DMS 273 (cell line): ENCODE results near the gene TCF4.

ENCODE experiments used
- DNase-seq: peaks from one replicate; lab custom pipeline; 2025; ENCODE audit not compliant: unreplicated experiment; lab: John Stamatoyannopoulos, UW

Gene TCF4

DNA sequence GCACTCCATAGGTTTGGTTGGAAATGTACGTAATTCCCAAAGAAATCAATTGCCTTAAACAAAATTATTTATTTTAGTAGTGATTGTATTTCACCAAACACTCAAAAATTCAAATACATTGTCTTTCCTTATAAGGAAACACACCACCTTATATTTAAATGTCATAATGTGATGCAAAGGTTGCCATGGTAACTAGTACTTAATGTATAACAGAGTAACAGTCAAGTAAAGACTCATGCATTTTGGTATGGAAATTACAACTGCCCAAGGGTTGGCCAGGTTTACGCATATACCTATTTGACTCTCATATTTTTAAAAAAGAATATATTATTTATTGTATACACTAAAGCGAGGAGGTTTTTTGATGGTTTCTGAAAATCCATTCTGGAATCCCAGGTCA lies 231.2 kb downstream of the TCF4 start:
- peak; percentile 14 for DNase-seq

DNA sequence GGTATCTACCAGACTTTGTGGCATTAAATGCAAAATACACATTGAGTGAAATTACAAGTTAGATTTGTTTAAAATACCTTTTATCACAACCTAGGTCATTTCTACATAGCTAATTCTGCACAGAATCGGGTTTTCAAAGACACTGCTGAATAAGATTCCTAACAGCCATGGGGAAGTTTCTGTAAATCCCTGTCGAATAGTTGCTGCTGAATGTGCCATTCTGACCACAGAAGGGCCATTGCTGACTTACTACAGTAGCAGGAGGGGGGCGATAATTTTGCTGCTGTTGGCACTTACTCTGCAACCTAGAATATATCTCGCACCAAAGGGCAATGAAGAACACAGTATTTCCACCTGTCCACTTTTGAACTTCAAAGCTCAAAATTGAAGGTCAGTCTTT lies 232.8 kb downstream of the TCF4 start:
- no peak for DNase-seq

DNA sequence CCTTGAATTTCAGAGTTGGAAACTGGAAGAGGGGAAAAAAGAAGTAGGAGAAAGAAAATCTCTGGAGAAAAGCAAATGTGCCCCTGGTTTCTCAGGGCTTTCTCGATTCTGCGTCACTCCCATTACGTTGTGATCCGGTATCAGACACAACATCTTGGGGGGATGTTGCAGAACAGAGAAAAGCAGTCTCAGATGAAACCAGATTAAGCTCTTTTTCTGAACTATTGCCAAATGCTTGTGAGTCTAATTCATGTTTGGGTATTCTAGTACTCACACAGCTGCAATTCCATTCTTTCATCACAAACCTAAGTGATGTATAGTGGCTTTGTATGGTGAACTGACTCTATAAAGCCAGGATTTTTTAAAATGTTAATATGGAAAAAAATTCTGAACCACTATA lies 233.2 kb downstream of the TCF4 start:
- DNase-seq: peak; percentile 33

DNA sequence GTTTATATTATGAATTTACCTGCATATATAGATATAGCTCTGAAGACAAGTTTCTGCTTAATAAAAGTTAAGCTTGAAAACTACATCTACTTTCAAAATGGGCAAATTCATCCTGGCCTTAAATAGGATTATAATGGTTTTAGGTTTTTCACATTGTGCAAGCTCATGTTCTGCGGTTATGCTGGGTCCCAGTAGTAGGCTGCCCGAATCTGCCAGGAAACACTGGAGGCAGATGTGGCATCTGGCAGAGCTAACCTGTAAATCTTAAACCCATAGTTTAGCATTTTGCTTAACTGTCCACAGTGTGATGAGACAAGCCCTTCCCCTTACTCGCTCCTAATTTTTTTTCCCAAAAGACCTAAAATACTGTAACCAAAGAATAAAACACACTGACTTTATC lies 234.2 kb downstream of the TCF4 start:
- DNase-seq: peak; percentile 51

DNA sequence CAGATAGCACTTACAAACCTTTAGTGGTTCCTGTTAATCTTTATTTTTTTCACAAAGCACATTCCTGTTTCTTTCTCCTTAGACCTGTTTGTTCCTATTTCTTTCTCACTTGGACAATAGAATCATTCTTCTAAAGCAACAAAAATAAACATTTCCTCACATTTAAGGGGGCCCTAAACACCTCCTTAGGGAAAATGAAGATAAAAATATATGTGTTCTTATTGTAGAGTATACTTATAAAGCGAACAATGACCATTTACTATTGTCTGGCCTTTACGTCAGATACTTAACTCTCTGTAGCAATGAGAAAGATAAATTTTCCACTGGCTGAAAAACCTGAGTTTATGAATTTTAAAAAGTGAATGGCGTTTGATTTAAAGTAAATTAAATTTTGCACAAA lies 234.6 kb downstream of the TCF4 start:
- DNase-seq: no peak

DNA sequence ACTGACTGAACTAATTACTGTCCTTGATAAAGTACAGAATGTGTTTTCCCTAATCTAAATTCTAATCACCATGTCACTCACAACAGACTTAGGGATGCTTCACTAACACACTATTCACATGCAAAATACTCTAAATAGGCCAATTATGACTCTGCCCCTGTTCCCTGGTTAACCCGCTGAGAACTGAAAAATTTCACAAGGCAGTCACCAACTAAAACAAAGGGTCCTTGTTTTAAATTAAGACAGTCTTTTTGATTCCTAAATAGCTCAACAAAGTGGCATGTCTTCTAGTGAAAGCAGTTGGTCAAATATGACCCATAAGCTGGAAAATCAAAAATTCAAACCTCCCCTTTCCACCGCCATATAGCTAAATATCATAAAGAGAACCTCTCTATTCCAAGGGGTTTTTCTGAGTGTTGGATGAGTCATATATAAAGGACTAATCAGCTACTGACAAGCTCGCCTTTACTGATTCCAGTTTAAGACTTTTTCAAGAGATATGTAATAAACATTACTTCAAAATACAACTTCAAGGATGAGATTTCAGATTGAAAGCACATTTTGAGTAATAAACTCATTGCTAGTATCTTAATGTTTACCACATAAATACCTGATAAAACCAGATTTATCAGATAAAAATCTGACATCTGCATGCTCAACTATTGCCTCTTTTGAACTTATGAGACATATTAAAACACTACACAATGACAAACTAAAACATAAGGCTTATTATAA lies 235.8 kb downstream of the TCF4 start:
- DNase-seq: no peak

DNA sequence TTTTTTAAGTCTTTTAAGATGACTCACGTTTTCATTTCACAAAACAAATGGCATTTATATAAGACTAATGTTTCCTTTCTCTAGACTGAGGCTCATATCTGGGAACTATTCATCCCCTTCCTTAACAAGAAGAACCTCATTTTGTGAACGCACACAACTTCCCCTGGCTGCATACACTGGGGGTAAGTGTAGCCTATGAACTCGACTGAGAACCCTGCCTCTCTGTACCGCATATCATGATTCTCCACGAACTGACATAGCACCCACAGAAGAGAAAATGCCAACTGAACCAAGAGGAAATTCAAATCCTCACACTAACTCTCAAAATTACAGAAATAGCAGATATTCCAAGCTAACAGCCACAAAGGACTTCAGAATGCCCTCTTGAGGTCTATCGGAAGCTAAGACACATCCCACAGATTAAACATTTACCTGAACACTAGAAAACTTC lies 236.7 kb downstream of the TCF4 start:
- no peak for DNase-seq

DNA sequence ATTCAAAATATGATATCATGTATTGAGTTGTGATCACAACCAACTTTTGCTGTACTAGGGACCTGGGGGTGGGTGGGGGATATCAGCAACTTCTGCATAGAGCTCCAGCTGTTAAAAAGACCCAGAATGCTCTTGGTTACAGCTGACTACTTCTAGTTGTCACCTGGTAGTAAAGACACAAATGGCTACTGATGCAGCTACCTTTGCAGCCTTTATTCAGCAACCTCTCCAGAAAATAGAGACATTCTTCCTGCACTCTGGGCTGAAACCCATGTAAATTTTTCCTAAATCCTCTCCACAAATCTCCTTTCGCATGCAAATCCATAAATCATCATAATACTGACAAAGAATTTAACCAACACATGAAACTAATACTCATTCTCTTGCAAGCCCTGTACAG lies 238.3 kb downstream of the TCF4 start:
- no peak for DNase-seq

DNA sequence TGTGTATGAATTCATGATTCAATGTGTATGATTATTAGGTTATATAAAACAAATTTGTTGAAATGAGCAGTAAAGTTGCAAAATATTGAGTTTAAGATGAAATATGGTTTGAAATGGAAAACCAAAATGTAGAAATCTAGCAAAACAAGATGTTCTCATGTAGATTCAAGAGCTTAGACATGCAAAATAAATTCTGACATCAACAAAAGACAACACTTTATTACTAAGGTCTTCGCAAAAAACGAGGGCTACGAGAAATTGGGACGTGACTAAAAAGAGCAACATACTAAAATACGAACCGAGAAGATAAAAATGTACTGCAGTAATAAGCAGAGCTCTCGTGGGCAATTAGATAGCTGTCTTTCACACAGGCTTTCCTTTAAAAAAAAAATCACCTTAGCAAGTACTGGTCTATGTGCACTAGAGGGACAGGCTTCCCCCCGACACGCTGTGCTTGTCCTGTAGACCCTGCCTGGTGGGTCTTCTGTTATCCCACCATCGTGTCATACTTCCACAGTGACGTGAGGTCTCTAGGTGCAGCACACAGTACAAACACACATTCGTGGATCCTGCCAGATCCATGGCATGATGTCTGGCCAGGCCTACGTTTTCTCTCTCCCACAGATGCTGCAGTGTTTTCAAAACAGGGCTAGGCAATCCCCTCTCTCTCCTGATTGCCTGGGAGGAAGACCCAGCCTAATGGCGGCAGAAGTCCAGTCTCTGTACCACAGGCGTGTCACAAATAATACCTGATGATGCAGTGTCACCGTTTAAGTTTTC lies 240.8 kb downstream of the TCF4 start:
- DNase-seq: no peak

DNA sequence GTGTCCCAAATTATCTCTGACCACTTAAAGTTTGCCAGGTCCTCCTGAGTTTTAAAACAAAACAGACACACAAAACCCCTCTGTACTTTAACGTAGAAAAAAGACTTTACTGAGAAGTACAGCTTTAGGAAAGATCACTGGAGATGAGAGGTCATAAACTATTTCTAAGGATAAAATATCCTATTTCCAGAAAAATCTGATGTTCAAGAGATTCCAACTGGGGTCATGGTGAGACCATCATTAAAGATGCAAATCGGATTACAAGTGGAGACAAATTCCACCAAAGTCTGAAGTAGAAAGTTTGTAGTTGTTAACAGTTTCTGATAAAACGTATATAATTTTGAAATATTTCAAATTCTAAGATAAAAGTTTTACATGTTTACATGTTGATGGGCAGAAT lies 241.6 kb downstream of the TCF4 start:
- no peak for DNase-seq

DNA sequence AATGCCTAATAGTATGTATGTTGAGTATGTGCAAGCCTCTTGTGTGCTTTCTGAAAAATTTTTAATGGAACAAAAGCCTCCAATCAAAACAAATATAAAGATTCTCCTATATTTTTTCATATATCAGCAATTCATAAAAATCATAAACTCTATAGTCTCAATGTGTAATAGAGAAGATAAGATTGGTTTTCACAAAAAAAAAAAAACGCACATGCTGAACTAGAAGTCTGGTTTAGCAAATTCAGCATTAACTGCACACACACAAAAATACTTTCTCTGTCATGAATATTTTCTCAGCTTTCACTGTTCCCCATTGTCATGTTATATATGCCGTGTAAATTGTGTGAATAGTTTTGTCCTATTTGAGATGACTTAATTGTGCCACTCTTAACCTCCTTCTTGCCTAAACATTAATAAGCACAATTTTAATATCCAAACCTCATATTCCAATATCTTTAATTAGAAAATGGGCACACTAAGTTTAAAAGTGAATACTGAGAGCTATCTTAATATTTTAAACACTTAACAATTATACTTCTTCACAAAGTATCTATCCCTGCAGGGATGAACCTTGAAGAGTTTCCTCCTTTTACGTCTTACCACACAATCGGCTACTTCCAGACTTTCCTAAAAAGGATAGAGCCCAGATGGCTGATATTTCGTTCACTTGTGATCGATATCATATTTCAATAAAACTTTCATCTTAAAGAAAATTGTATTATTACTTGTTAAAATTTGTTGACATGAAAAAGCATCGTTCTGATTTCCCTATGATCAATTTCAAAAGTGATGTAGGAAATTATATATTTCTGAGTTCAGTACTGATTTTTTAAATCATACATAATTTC lies 242.7 kb downstream of the TCF4 start:
- no peak for DNase-seq

DNA sequence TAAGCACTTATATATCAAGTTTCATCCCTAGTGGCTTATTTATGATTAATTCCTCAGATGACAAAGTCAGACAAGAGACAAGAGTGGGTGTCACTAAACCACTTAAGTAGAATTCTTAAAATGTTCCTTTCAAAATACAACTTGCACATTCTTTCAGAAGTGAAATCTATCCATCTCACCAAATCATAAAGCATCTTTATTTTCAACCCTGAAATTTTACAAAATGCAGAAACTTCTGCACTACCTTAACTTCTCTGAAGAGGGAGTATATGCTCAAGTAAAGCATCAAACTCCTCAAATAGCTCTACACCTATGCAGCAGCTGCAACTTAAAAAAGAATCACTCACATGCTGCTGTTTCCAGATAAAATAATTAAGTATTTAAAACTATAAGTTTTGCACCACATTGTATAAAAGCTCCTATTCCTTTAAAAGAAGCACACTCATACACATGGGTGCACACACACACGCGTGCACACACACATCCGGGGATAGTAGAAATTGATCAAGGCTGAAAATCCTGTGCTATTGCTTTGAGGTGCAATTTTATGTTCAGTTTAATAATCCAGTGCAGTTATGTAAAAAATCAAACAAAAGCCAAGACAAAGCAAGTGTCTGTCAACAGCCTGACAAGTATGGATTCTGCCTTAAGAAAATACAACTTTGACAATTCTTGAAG lies 244.5 kb downstream of the TCF4 start:
- DNase-seq: peak; percentile 45

DNA sequence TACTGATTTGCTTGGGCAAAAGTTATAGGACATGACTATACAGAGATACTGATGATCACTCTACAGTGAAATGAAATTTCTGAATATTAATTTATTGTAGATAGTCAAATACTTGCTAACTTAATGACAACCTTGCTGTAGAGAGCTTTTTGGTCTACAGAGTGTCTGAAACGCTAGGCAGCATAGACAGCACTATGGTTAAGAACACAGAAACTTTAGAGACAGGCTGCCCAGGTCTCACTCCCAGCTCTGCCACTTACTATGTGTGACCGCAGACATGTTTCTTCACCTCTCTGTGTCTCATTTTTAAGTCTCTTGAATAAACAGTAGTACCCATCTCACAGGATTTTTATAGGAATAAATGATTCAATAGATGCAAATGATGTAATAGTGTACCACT lies 247.0 kb downstream of the TCF4 start:
- DNase-seq: no peak

DNA sequence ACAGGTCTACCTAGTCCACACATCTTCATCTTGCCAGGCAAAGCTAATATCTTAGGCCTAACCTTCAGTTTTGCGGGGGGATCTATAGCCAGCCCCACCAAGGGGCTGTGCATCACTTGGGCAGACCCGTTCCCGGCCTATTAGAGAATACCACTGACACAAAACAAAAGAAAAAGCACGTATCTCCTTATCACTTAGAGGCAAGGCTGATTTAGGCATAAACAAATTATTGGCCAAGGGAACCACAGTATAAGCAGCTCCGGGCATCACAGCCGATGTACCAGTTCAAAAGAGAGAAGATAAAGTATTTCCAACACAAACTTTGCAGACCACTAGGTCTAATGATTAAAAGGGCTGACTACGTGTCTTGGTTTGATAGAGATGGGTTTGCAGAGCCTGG lies 248.0 kb downstream of the TCF4 start:
- no peak for DNase-seq

DNA sequence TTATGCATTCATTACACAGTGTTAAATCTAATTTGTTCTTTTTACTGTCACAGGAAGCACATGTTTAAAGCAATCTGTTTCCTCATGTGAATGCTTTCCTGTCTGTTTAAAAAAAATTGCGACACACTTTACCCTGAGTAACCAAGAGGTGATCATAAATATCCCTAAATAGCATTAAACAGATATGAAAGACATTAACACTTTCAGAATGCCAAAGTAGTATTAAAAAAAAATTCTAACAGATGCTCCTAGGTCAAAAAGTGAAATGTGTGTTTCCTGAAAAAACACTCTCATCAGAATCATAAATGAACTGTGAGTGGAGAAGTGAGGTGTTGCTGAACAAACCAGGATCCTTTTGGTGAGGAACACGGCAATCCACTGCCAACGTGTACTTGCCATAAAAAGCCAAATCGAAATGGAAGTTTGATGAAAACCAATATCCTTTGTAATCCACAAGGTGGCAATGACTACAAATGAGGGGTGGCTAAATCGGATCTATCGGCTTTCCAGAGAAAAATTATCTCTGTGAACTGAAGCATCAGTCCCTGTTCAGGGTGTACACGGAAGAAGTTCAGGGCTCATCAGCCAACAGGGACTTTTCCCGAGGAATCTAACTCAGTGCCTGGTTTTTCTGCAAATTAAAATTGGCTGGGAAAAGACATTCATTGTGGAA lies 248.9 kb downstream of the TCF4 start:
- DNase-seq: peak; percentile 32

DNA sequence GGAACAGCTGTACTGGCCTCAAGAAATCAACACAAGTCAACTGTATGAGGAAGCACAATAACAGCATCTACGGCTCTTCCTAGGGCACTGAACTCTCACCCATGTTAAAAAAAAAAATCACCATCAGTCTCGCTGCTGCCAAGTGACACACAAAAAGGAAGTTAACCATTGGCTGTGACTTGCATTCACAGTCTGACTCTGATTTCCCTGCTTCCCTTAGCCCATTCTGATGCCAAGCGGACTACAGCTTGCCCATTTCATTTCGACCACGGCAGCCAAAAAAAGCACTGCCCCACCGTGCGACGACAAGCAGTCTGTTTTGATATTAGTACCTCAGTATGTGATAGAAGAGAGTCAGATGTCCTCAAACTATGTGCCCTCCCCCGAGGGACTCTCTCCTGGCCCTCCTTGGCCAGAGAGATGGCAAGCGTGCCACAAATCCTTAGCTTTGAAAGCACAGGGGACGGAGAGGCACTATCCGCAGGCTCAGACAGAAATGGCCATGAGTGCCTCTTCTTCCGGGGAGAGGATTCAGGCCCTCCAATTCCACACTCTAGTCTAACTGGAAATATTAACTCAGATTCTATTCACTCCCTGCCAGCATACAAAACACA lies 250.0 kb downstream of the TCF4 start:
- peak; percentile 45 for DNase-seq

DNA sequence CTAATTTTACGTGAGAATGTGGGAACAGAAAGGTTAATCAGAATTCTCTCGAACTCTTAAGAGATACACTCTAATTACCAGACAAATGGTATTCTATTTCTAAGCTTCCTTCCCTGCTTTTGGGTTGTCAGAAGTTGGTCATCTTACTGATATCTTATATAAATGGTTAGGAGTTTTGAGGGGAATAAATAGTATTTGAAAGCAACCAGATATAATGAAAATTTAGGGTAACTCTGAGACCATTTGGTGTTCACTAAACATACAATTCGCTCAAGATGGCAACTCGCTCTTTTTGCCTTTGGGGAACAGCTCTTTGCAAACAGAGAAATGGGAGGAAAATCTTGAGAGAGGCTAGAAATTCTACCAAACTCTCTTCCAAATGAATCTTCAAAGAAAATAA lies 250.9 kb downstream of the TCF4 start:
- DNase-seq: no peak

DNA sequence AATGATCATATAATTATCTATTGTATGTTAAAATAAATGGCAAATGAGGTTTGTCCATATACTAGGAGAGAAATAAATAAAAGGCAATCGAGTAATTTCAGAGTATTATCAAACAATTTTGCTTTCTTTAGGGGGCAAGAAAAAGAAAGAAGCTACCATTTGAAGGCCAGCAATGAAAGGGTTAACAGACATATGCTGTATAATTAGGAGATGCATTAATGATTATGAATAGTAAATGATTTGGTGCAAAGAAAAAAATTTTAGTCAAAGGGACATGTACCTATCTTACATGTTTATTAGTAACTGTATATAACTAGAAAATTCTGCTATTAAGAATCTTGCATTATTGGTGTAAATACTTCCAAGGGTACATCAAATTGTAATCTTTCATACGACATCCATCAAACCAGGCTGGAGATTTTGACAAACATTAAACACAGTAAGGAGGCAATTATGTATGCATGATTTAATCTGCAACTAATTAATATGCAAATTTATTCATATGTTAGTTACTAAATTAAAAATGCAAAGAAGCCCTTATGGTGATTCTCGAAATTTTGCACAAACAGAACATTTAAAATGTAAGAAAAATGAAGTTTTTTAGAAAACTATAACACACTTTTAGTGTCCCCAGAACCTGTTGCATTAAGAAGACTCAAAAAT lies 251.4 kb downstream of the TCF4 start:
- no peak for DNase-seq

DNA sequence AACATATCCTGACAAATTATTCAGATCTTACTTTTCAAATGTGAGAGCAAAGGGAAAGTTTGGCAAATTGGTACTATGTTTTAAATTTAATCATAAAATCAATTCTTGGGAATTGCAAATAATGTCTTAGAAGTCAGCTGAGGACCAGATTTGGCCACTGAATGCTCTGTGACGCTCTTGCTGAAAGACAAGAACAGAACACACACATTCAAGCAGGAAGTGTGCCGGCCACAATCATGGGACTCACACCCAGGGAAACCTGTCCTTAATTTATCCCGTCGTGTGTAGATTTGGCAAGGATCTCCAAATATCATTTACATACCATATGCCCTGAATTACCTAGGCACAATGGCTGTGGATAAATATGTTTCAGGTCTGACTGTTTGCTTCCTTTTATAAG lies 253.1 kb downstream of the TCF4 start:
- DNase-seq: peak; percentile 63

DNA sequence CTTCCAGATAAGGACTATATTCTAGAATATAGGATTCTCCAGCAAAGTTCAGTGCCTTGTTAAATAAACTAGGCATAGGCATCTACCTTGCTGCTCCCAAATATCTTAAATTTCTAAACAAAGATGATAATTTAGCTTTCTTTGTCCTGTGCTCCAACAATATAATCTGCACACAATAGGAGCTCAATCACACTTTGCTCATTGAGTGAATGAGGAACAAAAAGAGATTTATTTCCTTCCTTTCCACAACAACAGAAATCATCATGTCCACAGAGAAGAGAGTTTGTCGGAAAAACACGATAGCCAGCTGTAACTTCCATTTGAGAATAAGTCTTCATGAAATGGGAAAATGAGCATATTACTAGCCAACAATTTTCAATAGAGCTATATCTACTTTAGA lies 256.7 kb downstream of the TCF4 start:
- DNase-seq: no peak
